Iris pigment epithelial cell (primary cell): ENCODE data around the gene DEPDC5.
"Not testable (repeated sequence)": the region's sequence is repeated elsewhere in the genome, so short reads cannot be mapped to it uniquely, and the experiment has no call there.

Experiments
- DNase-seq: peaks from one replicate; pipeline ENCODE4 v3.0.0-alpha.2; 2011; ENCODE audit warnings: low read depth

DEPDC5 gene

DNA sequence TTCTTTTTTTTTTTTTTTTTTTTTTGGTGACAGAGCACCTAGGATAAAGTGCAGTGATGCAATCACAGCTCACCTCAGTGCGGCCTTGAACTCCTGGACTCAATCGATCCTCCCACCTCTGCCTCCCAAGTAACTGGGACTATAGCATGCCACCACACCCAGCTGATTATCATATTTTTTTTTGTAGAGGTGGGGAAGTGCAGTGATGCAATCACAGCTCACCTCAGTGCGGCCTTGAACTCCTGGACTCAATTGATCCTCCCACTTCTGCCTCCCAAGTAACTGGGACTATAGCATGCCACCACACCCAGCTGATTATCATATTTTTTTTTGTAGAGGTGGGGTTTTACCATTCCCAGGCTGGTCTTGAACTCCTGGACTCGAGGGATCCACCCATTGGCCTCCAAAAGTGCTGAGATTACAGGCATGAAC lies 61.6 kb downstream of the DEPDC5 start:
- not testable (repeated sequence) for DNase-seq

DNA sequence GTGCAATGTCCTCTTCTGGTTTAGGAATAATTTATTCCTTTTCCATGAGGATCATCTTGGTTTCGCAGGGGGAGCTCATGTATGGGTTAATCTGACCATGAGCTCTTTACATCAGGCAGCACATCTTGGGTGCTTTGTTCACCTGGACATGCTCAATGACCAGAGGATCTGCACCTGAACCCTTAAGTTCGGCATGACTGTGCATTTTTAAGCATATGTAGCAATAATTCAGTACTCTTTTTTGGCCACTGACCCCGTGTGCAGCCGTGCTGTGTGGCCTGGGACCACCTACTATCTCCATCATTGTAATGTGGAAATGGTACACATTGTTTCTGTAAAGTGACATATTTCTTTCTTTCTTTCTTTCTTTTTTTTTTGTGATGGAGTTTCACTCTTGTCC lies 62.9 kb downstream of the DEPDC5 start:
- no peak for DNase-seq

DNA sequence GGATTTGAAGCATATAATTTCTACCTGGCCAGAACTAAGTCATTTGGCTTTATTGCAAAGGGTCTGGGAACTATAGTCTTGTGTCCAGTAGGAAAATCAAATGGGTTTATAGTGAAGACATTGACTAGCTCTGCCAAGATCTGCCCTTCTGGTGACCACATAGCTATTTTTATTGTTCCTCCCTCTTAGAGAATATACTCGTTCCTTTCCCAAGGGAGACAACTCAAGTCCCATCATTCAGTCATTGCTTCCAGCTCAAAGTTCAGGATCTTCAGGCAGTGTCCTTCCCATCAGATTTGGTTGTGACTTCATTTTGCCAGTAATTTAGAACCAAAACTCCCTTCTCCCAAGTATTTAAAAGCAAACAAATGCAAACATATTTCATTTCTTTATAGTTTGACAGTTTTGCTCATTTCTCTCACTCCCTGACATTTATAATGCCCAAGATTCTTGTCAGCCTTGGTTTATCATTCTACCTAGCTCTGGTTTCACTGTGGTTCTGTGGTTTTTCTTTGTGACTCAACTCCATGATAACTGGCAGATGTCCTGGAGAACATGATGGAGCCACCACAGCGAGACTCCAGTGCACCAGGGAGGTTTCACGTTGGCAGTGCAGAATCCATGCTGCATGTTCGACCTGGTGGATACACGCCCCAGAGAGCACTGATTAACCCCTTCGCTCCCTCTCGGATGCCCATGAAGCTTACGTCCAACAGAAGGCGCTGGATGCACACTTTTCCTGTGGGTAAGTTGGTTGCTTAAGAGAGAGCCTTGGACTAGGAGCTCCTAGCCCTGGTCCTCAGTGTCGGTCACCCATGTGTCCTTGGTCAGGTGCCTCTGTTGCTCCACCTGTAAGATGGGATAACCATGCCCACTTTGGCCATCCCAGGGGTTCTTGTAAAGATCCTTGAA lies 64.9 kb downstream of the DEPDC5 start:
- DNase-seq: peak; percentile 69

DNA sequence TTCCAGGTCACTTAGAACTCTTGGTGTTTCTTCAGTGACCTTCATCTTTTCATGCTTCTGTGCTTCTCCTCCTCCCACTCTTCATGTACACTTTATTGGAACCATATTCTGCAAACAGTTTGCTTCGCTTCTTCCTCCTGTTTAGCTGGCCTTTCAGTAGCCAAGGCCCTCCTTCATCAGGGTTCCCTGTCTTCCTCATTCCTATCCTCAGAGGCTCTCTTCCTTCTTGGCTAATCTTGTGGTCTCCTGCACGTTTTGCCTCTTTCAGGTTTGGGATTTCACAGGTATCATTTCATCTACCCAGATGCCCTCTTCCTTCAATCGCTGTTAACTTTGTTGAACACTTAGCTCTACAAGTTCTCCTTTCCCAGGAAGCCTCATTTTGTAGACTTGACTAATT lies 66.8 kb downstream of the DEPDC5 start:
- no peak for DNase-seq

DNA sequence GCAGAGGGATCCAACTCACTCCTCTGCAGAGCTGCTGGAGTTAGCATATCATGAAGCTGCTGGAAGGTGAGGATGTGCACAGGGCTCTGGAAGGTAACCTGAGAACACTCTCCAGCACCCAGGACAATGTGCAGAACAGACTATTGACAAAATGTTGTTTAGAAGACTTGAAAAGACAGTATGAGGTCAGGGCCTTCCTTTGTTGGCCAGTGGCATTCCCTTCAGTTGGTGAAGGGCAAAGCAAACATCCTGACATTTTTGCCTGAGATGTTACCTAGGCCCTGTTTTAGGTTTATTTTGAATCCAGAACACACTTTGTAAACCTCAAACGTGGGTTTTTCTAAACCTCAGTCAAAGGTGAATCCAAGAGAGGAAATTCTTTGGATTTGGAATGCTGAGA lies 67.8 kb downstream of the DEPDC5 start:
- DNase-seq: no peak

DNA sequence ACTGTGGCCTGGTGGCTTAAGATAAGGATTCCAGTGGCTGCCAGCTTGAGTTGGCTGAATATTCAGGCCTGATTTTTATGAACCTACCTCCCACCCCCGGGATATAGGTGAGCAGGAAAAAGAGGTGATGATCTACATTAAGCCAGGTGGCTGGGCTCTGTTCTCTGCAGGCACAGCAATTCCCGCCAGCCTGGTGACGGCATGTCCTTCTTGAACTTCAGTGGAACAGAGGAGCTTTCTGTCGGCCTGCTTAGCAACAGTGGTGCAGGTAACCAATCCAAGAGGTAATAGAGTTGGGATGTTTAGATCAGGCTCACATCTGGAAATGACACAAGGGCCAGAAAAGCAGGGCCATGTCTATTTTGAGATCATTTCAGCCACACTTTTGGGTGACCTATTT lies 68.7 kb downstream of the DEPDC5 start:
- no peak for DNase-seq

DNA sequence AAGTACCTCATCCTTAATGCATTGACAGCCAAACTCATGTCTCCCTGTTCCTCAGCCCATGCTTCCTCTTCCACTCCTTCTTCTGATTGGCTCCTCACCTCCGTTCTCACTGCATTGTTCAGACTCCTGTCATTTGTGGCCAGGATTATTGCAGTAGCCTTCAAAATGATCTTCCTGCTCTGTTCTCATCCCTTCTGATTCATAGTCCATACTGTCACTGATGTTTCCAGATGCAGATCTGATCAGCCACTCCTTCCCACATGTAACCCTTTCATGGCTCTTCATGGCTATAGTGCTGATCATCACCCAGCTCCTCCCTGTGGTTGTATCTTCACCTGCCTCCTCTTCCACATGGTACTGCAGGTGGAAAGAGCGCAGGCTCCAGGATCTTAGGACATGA lies 71.7 kb downstream of the DEPDC5 start:
- peak; percentile 26 for DNase-seq

DNA sequence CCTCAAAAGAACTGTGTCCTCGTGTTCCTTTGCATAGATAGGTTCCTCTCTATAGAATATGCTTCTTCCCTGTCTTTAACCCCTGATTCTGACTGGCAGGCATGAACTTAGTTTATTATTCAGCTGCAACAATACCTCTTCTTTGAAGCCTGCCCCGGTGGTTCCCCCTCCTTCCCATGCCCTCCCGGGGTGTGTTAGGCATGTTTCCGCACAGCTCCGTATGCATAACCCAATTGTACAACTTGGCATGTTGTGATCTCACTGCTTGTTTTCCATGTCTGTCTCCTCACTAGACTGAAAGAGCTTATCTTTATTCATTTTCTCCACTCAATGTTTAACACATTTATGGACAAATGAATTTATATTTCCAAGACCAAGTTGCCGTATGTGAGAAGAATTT lies 72.6 kb downstream of the DEPDC5 start:
- DNase-seq: no peak

DNA sequence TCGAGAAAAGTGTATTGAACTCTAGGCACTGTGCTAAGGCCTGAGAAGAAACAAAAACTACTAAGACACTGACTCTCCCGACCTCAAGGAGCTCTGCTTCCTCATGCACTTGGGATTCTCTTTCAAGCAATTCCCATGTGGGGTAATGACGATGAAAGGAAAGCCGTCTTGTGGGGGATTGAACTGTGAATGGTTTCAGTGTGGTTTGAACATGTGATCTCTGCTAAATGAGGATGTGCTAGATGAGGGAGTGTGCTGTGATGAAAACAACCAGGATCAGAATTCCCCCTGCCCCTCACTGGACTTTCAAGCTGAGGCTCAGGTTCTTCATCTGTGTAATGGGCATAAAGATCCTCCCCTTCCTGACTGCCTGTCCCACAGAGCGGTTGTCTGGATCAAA lies 74.9 kb downstream of the DEPDC5 start:
- no peak for DNase-seq

DNA sequence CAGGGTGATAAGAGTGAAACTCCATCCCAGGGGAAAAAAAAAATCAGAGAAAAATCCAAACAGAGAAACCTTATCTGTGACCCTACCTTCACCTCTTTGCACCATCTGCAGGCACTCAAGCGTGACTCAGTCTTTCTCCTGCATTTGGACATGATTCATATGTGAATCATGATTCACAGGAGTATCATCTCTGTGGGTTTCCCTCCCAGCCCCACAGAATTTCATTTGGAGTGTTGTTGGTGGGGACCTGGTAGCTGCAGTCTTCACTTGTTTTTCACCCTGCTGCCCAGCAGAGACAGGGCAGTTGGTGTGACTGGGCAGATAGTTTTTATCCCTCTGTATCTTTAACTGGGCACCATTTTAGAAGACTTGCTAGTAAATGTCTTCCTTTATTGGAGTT lies 75.7 kb downstream of the DEPDC5 start:
- peak; percentile 97 for DNase-seq

DNA sequence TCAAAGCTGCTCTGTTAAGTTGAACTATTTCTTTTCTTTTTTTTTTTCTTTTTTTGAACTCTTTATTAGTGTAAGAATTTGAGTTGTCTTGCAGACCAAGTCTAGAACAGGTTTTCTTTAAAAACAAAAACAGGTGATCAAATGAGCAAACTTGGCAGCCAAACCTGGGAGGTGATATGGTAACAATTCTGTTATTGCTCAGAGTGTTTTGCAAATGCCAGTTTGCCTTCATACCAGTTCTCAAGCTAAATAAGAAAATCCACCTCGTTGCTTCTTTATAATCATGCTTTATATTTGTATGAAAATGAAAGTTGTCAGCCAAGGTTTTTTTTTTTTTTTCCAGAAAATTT lies 76.9 kb downstream of the DEPDC5 start:
- DNase-seq: no peak

DNA sequence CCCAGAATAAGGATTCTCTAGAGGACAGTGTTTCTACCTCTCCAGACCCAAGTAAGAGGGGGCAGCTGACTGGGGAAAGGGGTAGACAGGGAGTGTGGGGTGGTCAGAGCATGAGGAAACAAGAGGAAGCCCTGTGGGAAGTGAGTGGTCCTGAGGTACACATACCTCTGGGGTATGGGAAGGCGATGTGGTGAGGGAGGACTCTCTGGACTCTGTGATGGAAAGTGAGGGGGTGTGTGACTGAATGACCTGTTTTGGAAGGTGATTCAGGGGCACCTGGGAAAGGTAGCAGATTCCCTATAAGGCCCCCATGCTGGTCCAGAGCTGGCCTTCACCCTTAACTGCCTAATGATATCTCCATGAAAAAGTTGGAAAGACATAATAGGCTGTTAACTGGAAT lies 80.1 kb downstream of the DEPDC5 start:
- DNase-seq: no peak

DNA sequence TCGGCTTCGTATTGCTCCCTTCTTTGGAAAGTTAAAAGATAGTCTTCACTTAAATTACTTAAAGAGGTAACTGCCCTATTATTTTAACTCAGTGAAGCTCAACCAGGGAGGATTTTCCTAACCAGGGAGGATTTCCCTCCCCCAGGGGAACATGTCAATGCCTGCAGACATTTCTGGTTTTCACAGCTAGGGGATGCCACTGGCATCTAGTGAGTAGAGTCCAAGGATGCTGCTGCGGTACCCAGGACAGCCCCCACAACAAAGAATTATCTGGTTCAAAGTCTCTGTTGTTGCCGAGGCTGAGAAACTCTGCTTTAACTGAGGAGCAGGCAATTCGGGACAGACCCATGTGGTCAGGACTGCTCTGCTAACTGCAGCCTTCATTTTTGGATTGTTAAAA lies 82.2 kb downstream of the DEPDC5 start:
- no peak for DNase-seq

DNA sequence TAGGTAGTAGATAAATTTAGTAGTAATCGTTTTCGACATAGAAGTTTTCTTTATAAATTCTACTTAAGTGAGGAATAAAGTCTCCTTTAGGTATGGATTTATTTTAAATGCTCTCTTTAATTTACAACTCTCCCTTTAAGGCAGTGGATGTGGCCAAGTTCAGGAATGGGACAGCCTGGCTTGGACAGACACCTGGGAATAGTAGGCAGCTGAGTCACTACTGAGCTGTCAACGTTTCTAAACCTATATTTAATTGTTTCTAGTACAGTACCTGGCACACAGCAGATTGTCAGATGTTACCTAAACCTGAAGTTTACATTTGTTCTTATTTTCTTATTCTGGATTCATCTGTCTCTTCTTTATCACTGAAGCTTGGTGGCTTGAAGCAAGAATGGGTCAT lies 85.1 kb downstream of the DEPDC5 start:
- no peak for DNase-seq

DNA sequence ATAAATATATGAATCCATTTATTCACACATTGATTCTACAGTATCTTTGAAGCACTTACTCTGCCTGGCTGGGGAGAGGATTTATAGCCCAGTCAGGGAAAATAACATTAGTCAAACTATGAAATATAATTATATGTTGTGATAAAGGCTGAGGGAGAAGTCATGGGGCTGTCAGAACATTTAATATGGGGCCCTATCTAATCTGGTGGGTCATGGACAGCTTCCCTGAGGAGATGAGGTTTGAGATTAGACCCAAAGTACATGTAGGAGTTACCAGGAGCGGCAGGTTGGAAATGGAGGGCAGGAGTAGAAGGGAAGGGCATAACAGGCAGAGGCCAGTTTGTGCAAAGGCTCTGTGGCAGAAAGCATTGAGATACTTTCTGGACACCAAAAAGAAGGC lies 86.2 kb downstream of the DEPDC5 start:
- no peak for DNase-seq

DNA sequence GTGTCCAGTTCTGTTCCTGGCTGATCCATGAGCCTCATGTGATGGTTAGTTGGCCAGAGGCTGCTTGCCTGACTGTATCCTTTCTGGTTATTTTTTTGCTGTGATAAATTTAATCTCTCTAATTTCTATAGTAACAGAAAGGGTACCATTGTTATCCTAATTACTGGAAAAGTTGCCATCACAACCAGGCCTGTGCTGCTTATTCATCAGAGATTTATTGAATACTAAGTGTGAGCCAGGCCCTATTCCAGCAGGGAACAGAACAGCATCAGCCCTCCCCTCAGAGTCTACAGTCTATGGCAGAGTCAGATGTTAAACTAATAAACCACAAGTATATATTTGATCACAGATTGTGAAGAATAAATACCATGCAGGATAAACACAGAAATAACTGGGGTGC lies 86.8 kb downstream of the DEPDC5 start:
- no peak for DNase-seq

DNA sequence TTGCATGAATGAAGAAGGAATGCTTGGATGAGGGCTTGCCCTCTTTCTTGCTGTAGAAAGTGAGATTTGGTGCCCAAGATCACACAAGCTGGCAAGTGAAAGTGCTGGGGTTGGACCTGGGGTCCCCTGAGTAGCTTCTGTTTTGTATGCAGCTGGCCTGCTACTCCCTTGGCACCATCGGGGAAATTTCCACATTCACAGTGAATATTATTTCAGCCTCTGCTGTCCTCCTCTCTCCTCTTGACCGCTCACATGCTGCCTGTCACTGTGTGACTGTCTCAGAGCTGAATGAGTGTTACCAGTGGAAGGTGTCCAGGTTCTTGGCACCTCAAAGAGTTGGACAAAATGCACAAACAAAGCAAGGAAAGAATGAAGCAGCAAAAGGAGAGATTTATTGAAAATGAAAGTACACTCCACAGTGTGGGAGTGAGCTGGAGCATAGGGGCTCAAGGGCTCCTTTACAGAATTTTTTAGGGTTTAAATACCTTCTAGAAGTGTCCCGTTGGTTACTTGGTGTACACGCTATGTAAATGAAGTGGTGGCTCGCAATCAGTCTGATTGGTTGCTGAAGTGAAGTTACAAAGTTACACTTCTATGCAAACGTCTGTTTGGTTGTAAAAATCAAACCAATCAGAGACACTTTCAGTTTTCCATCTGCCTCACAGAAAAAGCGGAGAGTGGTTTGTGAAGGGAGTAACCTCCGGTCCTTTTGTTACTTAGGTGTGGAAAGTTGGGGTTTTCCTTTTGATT lies 87.4 kb downstream of the DEPDC5 start:
- no peak for DNase-seq

DNA sequence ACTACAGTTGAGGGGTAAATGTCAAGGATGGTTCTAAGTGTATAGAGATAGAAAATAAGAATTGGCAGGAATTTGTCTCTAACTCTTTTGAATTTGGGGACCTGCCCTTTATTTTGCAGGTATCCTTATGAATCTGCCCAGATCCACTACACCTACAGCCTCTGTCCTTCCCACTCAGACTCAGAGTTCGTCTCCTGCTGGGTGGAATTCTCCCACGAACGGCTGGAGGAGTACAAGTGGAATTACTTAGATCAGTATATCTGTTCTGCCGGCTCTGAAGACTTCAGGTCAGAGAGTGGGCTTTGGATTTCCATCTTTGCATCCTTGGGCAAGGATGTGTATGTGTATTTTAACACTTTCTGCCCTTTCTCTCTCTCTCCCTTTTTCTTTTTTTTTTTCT lies 89.7 kb downstream of the DEPDC5 start:
- DNase-seq: no peak

DNA sequence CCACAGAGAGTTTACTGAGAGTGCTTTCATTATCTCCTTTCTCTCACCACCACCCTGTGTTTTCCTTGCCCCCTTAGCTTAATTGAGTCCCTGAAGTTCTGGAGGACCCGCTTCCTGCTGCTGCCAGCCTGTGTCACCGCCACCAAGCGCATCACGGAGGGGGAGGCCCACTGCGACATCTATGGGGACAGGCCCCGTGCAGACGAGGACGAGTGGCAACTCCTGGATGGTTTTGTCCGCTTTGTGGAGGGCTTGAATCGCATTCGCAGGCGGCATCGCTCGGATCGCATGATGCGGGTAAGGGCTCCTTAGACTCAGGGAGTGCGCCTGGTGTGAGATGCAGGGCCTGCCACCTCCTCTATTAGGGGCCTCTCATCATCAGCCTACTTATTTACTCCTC lies 91.1 kb downstream of the DEPDC5 start:
- DNase-seq: no peak

DNA sequence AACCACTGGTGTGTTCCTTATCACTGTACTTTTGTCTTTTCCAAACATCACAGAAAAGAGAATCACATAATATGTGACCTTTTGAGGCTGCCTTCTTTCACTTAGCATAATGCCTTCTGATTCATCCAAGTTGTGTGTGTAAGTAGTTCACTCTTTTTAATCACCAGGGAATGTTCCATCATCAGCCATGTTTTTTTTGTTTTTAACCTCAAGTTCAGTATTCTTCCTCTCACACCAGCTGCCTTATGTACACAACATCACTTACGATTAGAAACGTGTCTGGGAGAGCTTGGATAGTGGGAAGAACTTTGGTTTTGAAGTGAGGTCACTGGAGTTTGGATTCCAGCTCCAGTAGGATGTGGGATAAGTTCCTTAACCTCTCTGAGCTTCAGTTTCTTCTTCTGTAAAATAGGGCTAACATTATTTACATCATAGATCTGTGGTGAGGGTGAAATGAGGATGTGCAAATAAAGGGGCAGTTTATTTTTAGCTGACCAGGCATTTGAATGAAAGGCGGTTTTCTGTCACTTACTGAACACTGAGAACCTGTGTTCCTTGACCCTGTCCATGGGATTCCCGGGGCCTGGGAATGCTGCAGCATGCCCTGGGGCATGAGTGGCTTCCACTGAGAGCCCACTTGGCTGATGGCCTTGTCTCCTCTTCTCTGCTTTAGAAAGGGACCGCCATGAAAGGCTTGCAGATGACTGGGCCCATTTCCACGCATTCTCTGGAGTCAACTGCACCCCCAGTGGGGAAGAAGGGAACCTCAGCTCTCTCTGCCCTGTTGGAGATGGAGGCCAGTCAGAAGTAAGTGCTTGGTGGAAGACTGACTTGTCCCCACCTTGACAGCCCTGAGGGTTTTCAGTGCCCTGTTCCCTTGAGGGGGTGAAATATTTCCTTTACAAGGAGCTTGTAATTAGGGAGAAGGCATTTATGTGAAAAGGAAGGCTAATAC lies 92.6 kb downstream of the DEPDC5 start:
- DNase-seq: peak; percentile 83

DNA sequence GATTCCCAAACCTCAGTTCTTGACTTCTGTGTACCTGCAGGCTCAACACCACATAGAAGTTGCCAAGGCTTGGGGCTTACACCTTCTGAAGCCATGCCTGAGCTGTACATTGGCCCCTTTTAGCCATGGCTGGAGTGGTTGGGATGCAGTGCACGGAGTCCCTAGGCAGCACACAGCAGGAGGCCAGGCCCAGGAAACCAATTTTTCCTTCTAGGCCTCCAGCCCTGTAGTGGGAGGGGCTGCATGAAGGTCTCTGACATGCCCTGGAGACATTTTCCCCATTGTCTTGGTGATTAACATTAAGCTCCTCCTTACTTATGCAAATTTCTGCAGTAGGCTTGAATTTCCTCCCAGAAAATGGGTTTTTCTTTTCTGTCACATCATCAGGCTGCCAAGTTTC lies 94.6 kb downstream of the DEPDC5 start:
- DNase-seq: no peak

DNA sequence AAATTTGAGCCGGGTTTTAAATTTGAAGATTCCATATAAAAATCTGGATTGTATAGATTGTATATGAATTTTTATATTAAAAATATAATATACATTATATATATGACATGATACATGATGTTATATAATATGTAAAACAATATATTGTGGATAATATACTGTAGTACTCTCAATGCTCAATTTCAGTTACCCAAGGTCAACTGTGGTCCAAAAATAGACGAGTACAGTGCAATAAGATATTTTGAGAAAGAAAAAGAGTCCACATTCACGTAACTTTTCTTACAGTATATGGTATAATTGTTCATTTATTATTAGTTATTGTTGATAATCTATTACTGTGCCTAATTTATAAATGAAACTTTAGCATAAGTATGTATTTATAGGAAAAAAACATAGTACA lies 96.3 kb downstream of the DEPDC5 start:
- DNase-seq: no peak
